Activated CD4-positive, alpha-beta T cell treated with anti-CD3 and anti-CD28 coated beads for 4 hours (primary cell): ENCODE measurements around the gene QKI.

Experiments used
- DNase-seq, 2 donors: peaks; one replicate each; pipeline ENCODE4 v3.0.0-alpha.2; 2020

Gene QKI

GRCh38 chr6:163392533-163392932 is 22.0 kb upstream of the QKI start:
- no peak for DNase-seq

- DNase-seq: no peak
Measured at GRCh38 chr6:163393923-163394322, 20.6 kb upstream of the QKI start.

DNA sequence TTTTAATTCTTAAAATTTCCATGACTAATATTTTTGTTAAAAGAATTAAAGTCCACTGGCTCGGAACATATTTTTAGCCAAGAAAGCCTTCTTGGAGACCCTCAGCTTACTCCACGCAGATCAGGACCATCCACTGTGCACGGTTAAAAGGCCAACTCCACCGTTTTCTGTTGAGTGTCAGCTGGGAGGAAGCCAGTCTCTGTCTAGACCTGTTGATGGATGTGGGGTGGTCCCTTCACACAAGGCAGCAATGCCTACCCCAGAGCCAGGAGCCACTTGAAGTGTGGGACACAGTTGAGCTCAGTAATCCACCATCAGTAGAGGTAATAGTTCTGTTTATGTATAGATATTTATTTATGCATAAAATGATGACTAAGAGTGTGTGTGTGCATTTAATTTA is 19.9 kb upstream of the QKI start:
- DNase-seq: no peak

DNA sequence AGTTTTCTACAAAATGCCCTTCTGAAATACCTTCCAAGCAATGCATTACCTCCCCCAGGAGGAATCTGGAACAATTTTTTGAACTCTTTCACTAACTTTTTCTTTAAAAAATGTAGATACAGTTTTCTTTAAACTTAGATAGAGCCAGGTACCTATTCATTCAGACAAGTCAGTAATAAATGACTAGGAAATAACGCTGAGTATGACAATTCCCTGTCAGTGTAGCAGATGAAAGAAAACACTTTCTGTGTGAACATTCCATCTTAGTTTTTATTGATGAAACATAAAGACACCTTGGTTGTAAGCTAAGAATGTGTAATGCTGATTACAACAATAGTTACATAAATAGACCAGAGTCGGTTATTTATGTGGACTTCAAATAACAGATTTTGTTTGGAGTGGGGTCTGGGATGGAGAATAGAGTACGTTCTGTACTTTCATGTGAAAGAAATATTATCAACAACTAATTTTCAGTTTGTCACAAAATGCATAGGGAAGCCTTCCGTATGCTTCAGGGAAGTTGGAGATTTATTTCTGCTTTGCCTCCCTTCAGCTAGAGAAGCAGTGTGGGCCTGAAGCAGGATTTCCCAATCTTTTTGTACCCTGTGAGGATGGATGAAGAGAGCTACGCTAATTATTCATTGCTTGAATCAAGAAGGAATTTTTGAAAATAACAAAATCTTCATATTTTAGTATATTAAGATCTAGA is 19.2 kb upstream of the QKI start:
- DNase-seq: no peak

- no peak for DNase-seq
Measured at GRCh38 chr6:163395831-163396185, 18.7 kb upstream of the QKI start.

DNA sequence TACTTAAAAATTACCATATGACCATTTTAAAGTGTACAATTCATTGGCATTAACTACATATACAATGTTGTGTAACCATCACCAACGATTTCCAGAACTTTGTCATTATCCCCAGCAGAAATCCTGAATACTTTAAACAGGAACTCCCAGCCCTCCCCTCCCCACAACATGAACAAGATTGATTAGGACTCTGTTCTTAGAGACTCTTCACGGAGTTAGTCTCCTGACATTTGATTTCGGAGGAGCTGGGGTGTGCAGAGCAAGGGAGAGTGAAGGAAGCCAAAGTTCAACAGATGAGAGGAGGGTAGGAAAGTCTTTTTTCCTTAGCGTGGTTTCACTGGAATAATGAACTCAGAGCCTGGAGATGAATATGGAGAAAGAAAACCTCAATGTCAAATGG is 17.2 kb upstream of the QKI start:
- no peak for DNase-seq

DNA sequence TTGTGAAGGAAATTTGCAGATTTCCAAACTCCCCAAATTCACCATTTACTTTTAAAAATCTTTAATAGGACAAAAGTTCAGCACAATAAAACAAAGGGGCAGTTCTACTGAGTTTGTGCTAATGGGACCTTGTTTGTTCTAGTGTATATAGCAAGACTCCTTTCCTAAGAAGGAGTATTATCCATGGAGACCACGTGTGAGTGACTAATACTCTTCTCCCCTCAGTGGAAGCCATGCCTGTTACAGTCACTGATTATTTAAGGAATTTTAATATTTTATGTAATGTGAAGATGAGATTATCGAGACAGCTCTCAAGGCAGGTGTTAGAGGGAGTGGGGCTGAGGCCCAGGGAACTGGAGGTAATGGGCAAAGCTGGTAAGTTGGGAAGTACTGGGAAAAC is 16.4 kb upstream of the QKI start:
- no peak for DNase-seq

- DNase-seq: no peak
Measured at GRCh38 chr6:163398815-163399214, 15.7 kb upstream of the QKI start.

DNA sequence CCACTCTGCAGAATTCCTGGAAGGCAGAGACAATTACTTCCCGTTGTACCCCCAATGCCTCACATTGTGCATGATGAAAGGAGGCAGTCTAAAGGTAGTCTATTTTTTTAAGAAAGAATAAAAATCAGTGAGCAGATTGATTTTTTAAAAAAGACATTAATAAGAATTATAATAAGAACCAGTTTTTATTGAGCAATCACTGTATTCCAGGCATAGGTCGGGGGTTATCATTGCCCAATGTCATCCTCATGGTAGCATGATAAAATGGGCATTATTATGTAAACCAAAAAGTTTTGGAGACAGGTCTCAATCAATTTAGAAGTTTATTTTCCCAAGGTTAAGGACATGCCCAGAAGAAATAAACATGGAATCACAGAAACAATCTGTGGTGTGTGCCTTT is 14.0 kb upstream of the QKI start:
- DNase-seq: no peak

DNA sequence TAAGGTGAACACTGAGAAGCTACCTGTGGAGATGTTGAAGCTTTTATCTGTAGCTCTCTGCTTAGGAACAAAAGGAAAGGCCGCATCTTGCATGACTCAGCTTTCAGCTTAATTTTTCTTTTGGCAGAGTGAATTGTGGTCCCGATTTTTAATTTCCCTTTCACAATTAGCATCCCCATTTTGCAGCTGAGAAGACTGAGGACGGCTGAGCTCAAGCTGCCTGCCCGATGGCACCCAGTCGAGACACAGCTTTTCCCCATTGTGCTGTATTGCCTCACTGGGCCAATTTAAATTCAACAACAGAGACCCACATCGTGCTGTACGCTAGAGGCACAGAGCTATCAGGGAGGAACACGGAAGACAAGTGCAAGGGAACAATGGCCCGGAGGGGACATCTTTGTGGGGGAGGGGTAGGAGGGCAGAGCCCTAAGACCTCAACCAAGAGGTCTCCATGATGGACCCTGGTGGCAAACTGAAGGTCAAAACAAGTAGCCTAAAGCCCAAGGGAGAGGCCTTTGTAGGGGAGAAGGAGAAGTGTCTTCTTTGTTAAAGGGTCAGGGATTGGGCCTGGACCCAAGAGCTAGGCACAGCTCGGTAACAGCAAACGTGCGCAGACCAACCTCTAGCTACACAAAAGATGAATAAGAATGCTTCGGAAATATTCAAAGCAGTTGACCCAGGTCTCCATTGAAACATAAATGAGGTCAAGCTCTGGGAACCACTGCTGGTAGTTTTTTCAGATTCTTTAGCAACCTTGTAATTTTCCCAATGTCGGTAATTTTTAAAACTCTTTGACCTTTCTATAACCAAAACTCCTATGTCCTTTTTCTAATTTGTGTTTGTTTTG is 13.3 kb upstream of the QKI start:
- no peak for DNase-seq

- DNase-seq: no peak
Measured at GRCh38 chr6:163402616-163403015, 11.9 kb upstream of the QKI start.

DNA sequence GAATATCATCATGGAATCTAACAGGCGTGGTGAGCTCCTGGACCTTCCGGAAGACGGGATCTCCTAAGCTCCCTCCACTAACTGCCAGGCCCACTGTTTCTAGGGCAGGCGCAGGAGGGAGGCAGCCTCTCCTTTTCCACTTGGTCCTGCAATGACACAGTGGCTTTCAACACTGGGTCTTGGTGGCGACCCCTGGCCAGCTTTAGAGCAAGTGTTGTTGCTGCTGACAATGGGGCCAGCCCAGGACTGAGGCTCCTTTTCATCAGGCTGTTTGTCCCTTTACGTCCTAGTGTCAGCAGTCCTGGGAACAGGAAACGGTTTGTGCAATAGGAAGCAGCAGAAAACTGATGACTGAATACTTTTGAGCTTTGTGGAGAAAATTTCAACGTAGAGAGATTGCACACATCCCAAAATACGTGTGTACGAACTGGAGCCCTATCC is 9.7 kb upstream of the QKI start:
- no peak for DNase-seq

DNA sequence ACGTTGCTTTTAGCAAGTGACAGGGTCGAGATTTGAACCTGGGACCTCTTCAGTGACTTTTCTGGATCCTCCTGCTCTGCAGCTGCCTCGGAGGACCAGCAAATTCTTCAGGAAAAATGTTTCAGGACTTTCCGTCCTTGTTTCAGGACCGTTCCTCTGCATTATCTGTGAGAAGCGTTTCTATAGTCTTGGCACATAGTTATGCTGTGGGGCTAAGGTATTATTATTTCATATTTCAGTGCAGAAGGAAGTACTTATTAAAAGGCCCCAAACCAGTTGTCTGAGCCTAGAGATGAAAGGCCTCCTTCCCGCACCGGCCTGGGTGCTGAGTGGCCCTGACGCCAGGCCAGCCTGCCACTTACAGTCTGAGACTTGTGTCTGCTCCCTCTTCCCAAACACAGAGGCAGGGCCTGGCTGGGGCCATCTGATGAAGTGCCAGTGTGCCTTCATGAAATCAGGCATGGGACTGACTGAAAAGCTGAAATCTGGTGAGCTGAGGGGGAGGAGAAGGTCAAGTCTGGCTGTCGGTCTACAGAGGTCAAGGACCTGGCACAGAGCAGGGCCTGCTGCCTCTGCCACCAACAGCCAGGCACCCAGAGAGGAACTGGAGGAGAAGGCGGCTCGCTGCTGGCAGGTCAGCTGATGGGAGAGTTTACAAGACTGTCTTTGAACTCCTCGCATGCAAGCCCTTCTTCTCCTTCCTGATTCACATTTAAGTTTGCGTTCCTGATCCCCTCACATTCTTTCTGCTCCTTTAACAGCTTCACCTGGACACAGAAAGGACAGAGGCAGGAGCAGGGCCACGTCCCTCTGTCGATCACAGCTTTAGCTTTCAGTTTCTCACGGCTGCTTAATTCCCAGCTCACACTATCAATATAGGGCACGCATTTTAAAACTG is 8.9 kb upstream of the QKI start:
- DNase-seq: peak; percentile 6 to 15

DNA sequence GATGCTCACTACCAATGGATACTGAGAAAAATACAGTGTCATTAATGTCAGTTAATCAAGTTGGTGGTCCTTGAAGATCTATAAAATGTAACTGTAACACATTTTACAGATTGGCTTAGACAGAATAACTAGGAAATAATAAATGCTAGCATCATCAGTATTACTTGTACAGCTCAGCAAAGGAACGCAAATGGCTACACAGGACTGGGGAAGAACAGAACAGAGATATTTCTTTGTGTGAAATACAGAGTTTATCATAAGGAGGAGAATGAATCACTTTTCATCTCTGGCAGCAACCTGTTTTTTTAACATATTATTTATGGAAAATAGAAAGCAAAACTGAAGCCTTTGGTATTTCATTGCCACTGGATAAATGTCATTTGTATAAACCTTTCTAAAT is 8.2 kb upstream of the QKI start:
- DNase-seq: no peak

DNA sequence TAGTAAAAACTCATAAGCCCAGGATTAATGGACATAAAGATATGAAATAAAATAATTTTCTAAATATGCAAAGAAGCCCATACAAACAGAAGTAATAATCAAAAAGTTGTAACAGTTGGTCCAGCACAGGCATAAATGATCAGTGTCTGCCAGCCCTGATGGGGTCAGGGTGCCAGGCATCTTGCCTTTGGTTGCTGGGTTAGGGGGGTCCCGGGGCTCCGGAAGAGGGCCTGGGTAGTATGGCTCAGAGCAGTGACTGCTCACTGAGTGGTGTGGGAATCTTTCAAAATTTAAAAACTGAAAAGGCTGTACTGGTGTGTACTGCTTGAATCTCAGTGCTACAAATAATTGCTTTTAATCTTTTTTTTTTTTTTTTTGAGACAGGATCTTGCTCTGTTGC is 7.7 kb upstream of the QKI start:
- DNase-seq: no peak

GRCh38 chr6:163408352-163408991 is 6.0 kb upstream of the QKI start:
- no peak for DNase-seq

DNA sequence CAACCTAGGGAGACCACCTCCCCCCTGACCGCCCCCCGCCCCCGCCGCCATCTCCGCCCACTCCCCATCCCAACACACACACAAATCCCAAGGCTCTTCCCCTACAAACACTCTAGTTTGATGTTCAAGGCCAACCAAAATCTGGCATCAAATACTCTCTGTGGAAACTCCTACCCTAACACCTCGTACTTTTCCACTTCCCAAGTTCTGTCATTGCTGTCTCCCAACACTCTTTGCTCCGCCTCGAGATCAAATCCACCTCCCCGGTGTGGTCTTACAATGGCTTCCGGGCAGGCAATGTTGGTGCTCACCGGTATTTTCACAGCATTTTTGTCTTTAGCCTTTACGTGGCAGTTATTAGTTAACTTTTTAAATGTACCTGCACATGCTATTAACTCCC is 4.8 kb upstream of the QKI start:
- DNase-seq: no peak

- DNase-seq: no peak
Measured at GRCh38 chr6:163412341-163412740, 2.2 kb upstream of the QKI start.

GRCh38 chr6:163412801-163413344 is 1.6 kb upstream of the QKI start:
- DNase-seq: no peak

DNA sequence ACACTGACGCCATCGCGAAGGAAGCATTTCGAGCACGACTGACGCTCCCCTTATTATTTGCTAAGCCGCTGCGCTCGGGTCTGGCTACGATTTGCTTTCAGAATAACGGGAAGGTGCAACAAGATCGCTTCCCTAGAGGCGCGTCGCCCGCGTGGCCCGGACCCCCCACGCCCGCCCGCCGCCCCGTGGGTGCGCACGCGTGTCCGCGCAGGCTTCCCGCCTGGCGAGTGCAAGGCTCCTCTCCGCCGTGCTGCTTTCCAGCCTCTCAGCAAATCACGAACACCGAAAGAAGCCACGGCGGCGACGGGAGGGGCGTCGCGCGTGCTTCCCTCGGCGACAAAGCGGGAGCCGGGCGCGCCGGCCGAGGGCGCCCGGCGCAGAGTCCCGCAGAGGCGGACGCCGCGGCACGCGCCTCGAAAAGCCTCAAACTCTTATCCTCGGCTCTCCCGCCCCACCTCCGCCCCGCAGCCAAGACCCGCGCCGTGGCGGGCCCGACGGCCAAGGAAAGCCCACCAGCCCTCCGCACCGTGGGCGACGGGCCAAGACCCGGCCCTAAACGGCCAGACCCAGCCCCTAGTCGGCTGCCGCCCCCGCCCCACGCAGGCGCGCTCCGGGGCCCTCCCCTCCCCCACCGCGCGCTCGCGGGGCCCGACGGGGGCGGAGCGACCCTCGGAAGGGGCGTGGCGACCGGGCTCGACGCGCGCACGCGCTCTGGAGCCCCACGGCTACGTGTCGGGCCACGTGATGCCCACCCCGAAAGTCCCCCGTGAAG is 987 bp upstream of the QKI start:
- peak; percentile 90 for DNase-seq

DNA sequence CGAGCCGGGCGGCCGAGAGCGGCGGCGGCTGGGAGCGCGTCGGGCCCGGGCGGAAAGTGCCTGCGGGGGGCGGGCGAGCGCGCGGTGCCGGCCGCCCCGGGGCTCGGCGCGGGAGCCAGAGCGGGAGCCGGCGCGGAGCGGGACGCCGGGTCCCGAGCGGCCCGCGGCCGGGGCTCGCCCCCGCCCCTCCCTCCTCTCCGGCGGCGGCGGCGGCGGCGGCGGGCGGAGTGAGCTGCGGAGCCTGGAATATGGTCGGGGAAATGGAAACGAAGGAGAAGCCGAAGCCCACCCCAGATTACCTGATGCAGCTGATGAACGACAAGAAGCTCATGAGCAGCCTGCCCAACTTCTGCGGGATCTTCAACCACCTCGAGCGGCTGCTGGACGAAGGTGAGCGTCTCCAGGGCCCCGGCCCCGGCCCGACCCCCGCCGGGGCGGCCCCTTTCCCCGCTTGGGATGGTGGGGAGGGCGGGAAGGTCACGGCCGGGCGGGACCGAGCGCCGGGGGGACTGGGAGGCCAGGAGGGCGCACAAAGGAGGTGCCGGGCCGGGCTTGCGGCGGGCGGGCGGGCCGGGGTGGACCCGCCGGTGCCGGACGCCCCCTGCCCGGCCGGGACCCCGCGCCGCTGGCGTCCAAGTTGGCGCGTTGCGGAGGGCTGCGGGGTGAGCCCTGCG is 565 bp downstream of the QKI start:
- peak; percentile 14 to 16 for DNase-seq
